Measurements from ENCODE around the gene ZFAND2A. TPM values are rescaled to one million over a fixed set of nuclear protein-coding genes. Genes with fewer than 3 reads are reported as not detected.

Gene ZFAND2A
- total RNA-seq, 1 experiment from 2014 or later = 51.2 TPM

DNA sequence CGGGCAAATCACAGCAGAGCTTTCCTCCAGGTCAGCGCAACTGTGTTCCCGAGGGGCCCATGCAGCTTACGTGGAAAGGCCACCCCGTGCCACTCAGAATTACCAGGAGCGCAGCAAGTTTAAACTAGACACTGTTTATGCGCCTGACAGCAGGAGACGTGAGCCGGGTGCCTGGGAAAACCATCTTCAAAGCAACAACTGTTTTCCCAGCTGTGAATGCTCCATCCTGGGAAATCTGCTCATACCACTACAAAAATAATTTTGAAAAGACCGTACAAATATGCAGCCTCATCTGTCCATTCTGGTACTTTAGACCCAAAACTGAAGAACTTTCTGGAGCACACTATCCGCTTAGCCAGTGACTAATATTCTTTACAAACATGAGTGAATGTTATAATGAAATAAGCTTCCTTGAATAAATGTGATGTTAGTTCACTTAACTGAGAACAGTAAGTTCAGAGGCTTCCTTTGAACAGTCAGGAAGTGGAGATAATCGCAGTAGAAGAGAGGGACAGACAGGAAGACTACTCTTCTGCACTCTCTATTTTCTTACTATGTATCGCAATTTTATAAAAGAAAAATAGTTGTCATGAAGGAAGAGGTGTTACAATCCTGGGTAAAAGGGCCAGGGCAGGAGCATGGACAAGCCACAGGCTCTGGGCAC lies 55.3 kb downstream of the ZFAND2A start:
- no peak for DNase-seq
- Mint-ChIP-seq H3K27me3 (ENCODE audit: unreplicated experiment) (no peaks in the 10 kb centered on the region), H3K27ac (ENCODE audit: unreplicated experiment) (no peak overlapping the region), H3K4me3 (ENCODE audit: low read depth, unreplicated experiment) (no peak overlapping the region), H3K9me3 (ENCODE audit: low read depth, unreplicated experiment) (no peaks in the 10 kb centered on the region), H3K4me1 (ENCODE audit: low read depth, unreplicated experiment) (no peaks in the 10 kb centered on the region), H3K36me3 (ENCODE audit: insufficient read depth, unreplicated experiment) (peaks cover 6% of the 10 kb centered on the region)
- TF ChIP-seq, protein P1, sequence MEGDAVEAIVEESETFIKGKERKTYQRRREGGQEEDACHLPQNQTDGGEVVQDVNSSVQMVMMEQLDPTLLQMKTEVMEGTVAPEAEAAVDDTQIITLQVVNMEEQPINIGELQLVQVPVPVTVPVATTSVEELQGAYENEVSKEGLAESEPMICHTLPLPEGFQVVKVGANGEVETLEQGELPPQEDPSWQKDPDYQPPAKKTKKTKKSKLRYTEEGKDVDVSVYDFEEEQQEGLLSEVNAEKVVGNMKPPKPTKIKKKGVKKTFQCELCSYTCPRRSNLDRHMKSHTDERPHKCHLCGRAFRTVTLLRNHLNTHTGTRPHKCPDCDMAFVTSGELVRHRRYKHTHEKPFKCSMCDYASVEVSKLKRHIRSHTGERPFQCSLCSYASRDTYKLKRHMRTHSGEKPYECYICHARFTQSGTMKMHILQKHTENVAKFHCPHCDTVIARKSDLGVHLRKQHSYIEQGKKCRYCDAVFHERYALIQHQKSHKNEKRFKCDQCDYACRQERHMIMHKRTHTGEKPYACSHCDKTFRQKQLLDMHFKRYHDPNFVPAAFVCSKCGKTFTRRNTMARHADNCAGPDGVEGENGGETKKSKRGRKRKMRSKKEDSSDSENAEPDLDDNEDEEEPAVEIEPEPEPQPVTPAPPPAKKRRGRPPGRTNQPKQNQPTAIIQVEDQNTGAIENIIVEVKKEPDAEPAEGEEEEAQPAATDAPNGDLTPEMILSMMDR (IDR thresholded peaks at IDR 0.05; ENCODE audit: unreplicated experiment) = no peak
- intact Hi-C loops (cut with micrococcal nuclease; ENCODE audit: unreplicated experiment) = no loop called here
- BruUV-seq (replicated peaks) = no TSS peak
- CTCF ChIA-PET = no interaction called here

GRCh38 chr7:1103789-1104515 lies 56.0 kb downstream of the ZFAND2A start:
- no peaks in the 10 kb centered on the region for H3K27me3 Mint-ChIP-seq (ENCODE audit: unreplicated experiment)
- H3K9me3 Mint-ChIP-seq (ENCODE audit: low read depth, unreplicated experiment) = no peaks in the 10 kb centered on the region
- intact Hi-C loops (cut with micrococcal nuclease; ENCODE audit: unreplicated experiment) = no loop called here
- H3K4me3 Mint-ChIP-seq (ENCODE audit: low read depth, unreplicated experiment) = no peak overlapping the region
- H3K4me1 Mint-ChIP-seq (ENCODE audit: low read depth, unreplicated experiment) = no peaks in the 10 kb centered on the region
- H3K27ac Mint-ChIP-seq (ENCODE audit: unreplicated experiment) = no peak overlapping the region
- CTCF ChIA-PET = interaction anchor here (0.5 kb wide), 1 partner anchor 291 kb away, joined by 5 read pairs; no protein-coding TSS in a partner anchor
- H3K36me3 Mint-ChIP-seq (ENCODE audit: insufficient read depth, unreplicated experiment) = peaks cover 6% of the 10 kb centered on the region
- BruUV-seq (replicated peaks) = no TSS peak
- TF ChIP-seq, protein P1 (IDR thresholded peaks at IDR 0.05; ENCODE audit: unreplicated experiment) = no peak
- DNase-seq = no peak

DNA sequence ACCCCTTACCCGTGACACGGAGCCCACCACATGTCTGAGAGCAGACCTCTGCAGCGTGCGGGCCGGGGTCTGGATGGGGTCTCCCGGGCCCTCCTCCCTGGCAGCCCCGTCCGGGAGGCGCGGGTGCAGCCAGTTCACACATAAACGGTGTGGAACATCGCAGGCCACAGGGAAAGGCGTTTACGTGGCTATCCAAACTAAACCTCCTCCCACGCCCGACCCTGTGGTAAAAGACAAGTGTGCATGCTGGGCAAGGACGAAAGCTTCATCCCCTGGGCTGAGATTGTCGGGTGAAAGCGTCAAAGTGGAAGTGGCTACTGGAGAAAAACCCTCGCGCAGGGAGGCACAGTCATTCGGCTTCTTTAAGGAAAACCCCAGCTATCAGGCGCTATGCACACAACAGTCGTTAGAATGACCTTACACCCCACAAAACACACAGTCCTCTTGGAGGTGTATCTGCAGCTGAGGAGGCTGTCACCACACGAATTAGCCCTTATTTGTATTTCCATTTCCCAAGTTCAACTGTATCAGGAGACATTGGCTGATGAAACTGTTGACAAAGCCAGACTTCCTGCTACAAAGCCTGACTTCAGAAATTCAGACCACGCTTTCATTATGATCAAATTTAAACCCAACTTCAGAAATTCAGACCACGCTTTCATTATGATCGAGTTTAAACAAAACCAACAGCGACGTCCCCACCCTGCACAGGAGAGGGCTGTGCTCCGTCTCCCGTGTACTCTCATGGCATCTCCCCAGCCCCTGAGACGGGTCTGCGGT lies 56.8 kb downstream of the ZFAND2A start:
- Mint-ChIP-seq H3K9me3 (ENCODE audit: low read depth, unreplicated experiment) (peaks cover 1% of the 10 kb centered on the region), H3K4me3 (ENCODE audit: low read depth, unreplicated experiment) (no peak overlapping the region), H3K27me3 (ENCODE audit: unreplicated experiment) (no peaks in the 10 kb centered on the region), H3K27ac (ENCODE audit: unreplicated experiment) (no peak overlapping the region), H3K4me1 (ENCODE audit: low read depth, unreplicated experiment) (no peaks in the 10 kb centered on the region), H3K36me3 (ENCODE audit: insufficient read depth, unreplicated experiment) (peaks cover 6% of the 10 kb centered on the region)
- TF ChIP-seq, protein P1 (IDR thresholded peaks at IDR 0.05; ENCODE audit: unreplicated experiment) = no peak
- no TSS peak for BruUV-seq (replicated peaks)
- DNase-seq = no peak
- intact Hi-C loops (cut with micrococcal nuclease; ENCODE audit: unreplicated experiment) = no loop called here
- CTCF ChIA-PET = interaction anchor here (0.5 kb wide), 1 partner anchor 290 kb away, joined by 5 read pairs; no protein-coding TSS in a partner anchor

Other genes with a start within 250 kb of the ZFAND2A start
- gene ADAP1, start 205.5 kb downstream of the ZFAND2A start, total RNA-seq (2022) = 173 and 220 TPM in 2 replicates
- 37.4 and 39.1 TPM in 2 replicates for gene COX19, start 184.6 kb downstream of the ZFAND2A start, total RNA-seq (2022)
- gene CYP2W1, start 177.0 kb downstream of the ZFAND2A start, total RNA-seq (2022) = 0.71 and 1.3 TPM in 2 replicates
- gene GPR146, start 115.7 kb downstream of the ZFAND2A start, total RNA-seq (2022) = 0.66 and 1.8 TPM in 2 replicates
- 0.26 and 1.1 TPM in 2 replicates for gene GPER1, start 72.1 kb downstream of the ZFAND2A start, total RNA-seq (2022)
- not detected in 2 replicates for gene UNCX, start 72.7 kb upstream of the ZFAND2A start, total RNA-seq (2022)